GM18498 (cell line): ENCODE measurements around the gene GON4L.
"Not testable (repeated sequence)": the region's sequence is repeated elsewhere in the genome, so short reads cannot be mapped to it uniquely, and the experiment has no call there.

Source experiments
- ATAC-seq: cut with Tn5 transposase; IDR thresholded peaks from one replicate; pipeline ENCODE4 v1.9.1; 2021; ENCODE audit warnings: mild to moderate bottlenecking, moderate library complexity; ENCODE audit not compliant: unreplicated experiment

Gene GON4L

GRCh38 chr1:155701675-155702074 lies 155.3 kb downstream of the GON4L start:
- ATAC-seq, result not testable (repeated sequence)
